Mesothelial cell of epicardium (in vitro differentiated cells): ENCODE data around the gene UNC79. TPM values are rescaled to one million over a fixed set of nuclear protein-coding genes. Genes with fewer than 3 reads are reported as not detected.

Experiments
- DNase-seq, 2 experiments: peaks; one replicate each; pipeline ENCODE4 v3.0.0; 2021; ENCODE audit warnings: low spot score in 2 of 2; ENCODE audit not compliant: unreplicated experiment in 2 of 2
- H3K27ac Mint-ChIP-seq: 2 replicates; pipeline ENCODE4 v1.8.0; 2021; ENCODE audit warnings: mixed read lengths
- H3K27me3 Mint-ChIP-seq: 2 replicates; pipeline ENCODE4 v1.8.0; 2021; ENCODE audit warnings: low read depth, mixed read lengths
- H3K36me3 Mint-ChIP-seq: 2 replicates; pipeline ENCODE4 v1.8.0; 2021; ENCODE audit warnings: mixed read lengths
- H3K4me1 Mint-ChIP-seq: 2 replicates; pipeline ENCODE4 v1.8.0; 2021; ENCODE audit warnings: mixed read lengths
- H3K4me3 Mint-ChIP-seq: 2 replicates; pipeline ENCODE4 v1.8.0; 2021; ENCODE audit warnings: mild to moderate bottlenecking, moderate library complexity, mixed read lengths
- H3K9me3 Mint-ChIP-seq: 2 replicates; pipeline ENCODE4 v1.8.0; 2021; ENCODE audit warnings: mixed read lengths
- CTCF ChIP-seq: fragments of 200-600 bp; sonication (generic); IDR thresholded peaks from one replicate; pipeline ENCODE4 v1.5.0; 2021; ENCODE audit warnings: antibody characterized with exemption; ENCODE audit not compliant: unreplicated experiment
- total RNA-seq: library from RNA; stranded (reverse); gene quantifications from 3 replicates; pipeline ENCODE4 v1.2.1, GENCODE V29; 2021

UNC79 gene
- total RNA-seq, 1 donor from 2014 or later = 0.92 TPM

- TF ChIP-seq CTCF = no peak
- Mint-ChIP-seq H3K4me3 (no peak overlapping the region), H3K4me1 (no peaks in the 10 kb centered on the region), H3K27ac (no peak overlapping the region), H3K9me3 (peaks cover 4% of the 10 kb centered on the region), H3K27me3 (peaks cover 34% of the 10 kb centered on the region), H3K36me3 (no peaks in the 10 kb centered on the region)
- DNase-seq = no peak
Observed at GRCh38 chr14:93638790-93639189, 208.1 kb downstream of the UNC79 start.

- DNase-seq = no peak
- no peaks in the 10 kb centered on the region for H3K4me1 Mint-ChIP-seq
- H3K36me3 Mint-ChIP-seq = no peaks in the 10 kb centered on the region
- TF ChIP-seq CTCF = no peak
- H3K9me3 Mint-ChIP-seq = peaks cover 4% of the 10 kb centered on the region
- no peak overlapping the region for H3K27ac Mint-ChIP-seq
- no peak overlapping the region for H3K4me3 Mint-ChIP-seq
- H3K27me3 Mint-ChIP-seq = peaks cover 33% of the 10 kb centered on the region
Observed at GRCh38 chr14:93643127-93643526, 212.4 kb downstream of the UNC79 start.

GRCh38 chr14:93643676-93644075, 212.9 kb downstream of the UNC79 start:
- TF ChIP-seq CTCF = no peak
- Mint-ChIP-seq H3K36me3 (no peaks in the 10 kb centered on the region), H3K27ac (no peak overlapping the region), H3K4me3 (no peak overlapping the region), H3K9me3 (peaks cover 4% of the 10 kb centered on the region), H3K27me3 (peaks cover 32% of the 10 kb centered on the region), H3K4me1 (no peaks in the 10 kb centered on the region)
- no peak for DNase-seq

GRCh38 chr14:93645200-93645599, 214.5 kb downstream of the UNC79 start:
- TF ChIP-seq CTCF = no peak
- Mint-ChIP-seq H3K27ac (no peak overlapping the region), H3K4me1 (no peaks in the 10 kb centered on the region), H3K4me3 (no peak overlapping the region), H3K36me3 (no peaks in the 10 kb centered on the region), H3K9me3 (peaks cover 7% of the 10 kb centered on the region), H3K27me3 (peaks cover 27% of the 10 kb centered on the region)
- DNase-seq = no peak

GRCh38 chr14:93648440-93649168, 217.9 kb downstream of the UNC79 start:
- no peak for DNase-seq
- H3K27ac Mint-ChIP-seq = no peak overlapping the region
- no peak for TF ChIP-seq CTCF
- no peaks in the 10 kb centered on the region for H3K4me1 Mint-ChIP-seq
- no peak overlapping the region for H3K4me3 Mint-ChIP-seq
- H3K9me3 Mint-ChIP-seq = peaks cover 10% of the 10 kb centered on the region
- peaks cover 21% of the 10 kb centered on the region for H3K27me3 Mint-ChIP-seq
- H3K36me3 Mint-ChIP-seq = no peaks in the 10 kb centered on the region
